Liver (tissue), 9 donors: ENCODE measurements around the gene RGCC. TPM values are rescaled to one million over a fixed set of nuclear protein-coding genes. Genes with fewer than 3 reads are reported as not detected.

Source experiments
- DNase-seq: peaks from one replicate; pipeline ENCODE4 v3.0.0-alpha.2; 2017; ENCODE audit warnings: low spot score
- H3K27ac ChIP-seq, 2 donors: one replicate each; pipeline ENCODE4 v1.7.0; 2013; ENCODE audit warnings: inconsistent platforms in 2 of 2, low read length in 2 of 2, control low read depth in 1 of 2, low read depth in 1 of 2, mild to moderate bottlenecking in 1 of 2
- H3K27me3 ChIP-seq, 4 donors: one replicate each; pipeline versions ENCODE4 v1.6.1 to v1.7.0; 2013; ENCODE audit warnings: low read length in 3 of 4, inconsistent platforms in 1 of 4, mild to moderate bottlenecking in 1 of 4, moderate library complexity in 1 of 4; ENCODE audit not compliant: control insufficient read depth in 4 of 4, insufficient read depth in 4 of 4
- H3K36me3 ChIP-seq, 4 donors: one replicate each; pipeline versions ENCODE4 v1.6.1 to v1.7.0; 2013; ENCODE audit warnings: low read length in 3 of 4, mild to moderate bottlenecking in 3 of 4, low read depth in 1 of 4, moderate library complexity in 1 of 4; ENCODE audit not compliant: control insufficient read depth in 4 of 4, insufficient read depth in 3 of 4
- H3K4me1 ChIP-seq, 4 donors: one replicate each; pipeline versions ENCODE4 v1.6.1 to v1.7.0; 2013; ENCODE audit warnings: low read length in 3 of 4, mild to moderate bottlenecking in 3 of 4, moderate library complexity in 1 of 4; ENCODE audit not compliant: control insufficient read depth in 4 of 4, insufficient read depth in 4 of 4
- H3K4me3 ChIP-seq, 3 donors: one replicate each; pipeline versions ENCODE4 v1.6.1 to v1.7.0; 2013; ENCODE audit warnings: low read length in 3 of 3, control low read depth in 1 of 3, low read depth in 1 of 3, mild to moderate bottlenecking in 1 of 3
- H3K9ac ChIP-seq, 2 donors: one replicate each; pipeline ENCODE4 v1.7.0; 2013; ENCODE audit warnings: low read length in 2 of 2, mild to moderate bottlenecking in 2 of 2, moderate library complexity in 2 of 2, control low read depth in 1 of 2, low read depth in 1 of 2
- H3K9me3 ChIP-seq, 4 donors: one replicate each; pipeline versions ENCODE4 v1.6.1 to v1.7.0; 2013; ENCODE audit warnings: low read length in 3 of 4; ENCODE audit not compliant: control insufficient read depth in 4 of 4
- ATF3 ChIP-seq: IDR thresholded peaks from 2 replicates; pipeline ENCODE4 v1.6.1; 2016; ENCODE audit warnings: antibody characterized with exemption
- EGR1 ChIP-seq, 2 donors: IDR thresholded peaks; 2 replicates each; pipeline ENCODE4 v1.6.1; 2016 to 2018; ENCODE audit warnings: antibody characterized with exemption in 2 of 2, low read depth in 2 of 2
- FOXA1 ChIP-seq: IDR thresholded peaks from 2 replicates; pipeline ENCODE4 v1.6.1; 2016; ENCODE audit warnings: antibody characterized with exemption
- FOXA2 ChIP-seq: IDR thresholded peaks from 2 replicates; pipeline ENCODE4 v1.6.1; 2016; ENCODE audit warnings: antibody characterized with exemption
- GABPA ChIP-seq, 2 donors: IDR thresholded peaks in 1 of 2; conservative IDR thresholded peaks in 1 of 2; 2 replicates each; pipeline ENCODE4 v1.6.1; 2016; ENCODE audit warnings: antibody characterized with exemption in 2 of 2, mild to moderate bottlenecking in 1 of 2, moderate library complexity in 1 of 2
- NR2F2 ChIP-seq: IDR thresholded peaks from 2 replicates; pipeline ENCODE4 v1.6.1; 2016; ENCODE audit warnings: antibody characterized with exemption
- RAD21 ChIP-seq, 2 donors: IDR thresholded peaks; 2 replicates each; pipeline ENCODE4 v1.6.1; 2016; ENCODE audit warnings: antibody characterized with exemption in 2 of 2, mild to moderate bottlenecking in 2 of 2
- REST ChIP-seq: IDR thresholded peaks from 2 replicates; pipeline ENCODE4 v1.6.1; 2016; ENCODE audit warnings: antibody characterized with exemption, mild to moderate bottlenecking
- RXRA ChIP-seq, 2 donors: IDR thresholded peaks; 2 replicates each; pipeline ENCODE4 v1.6.1; 2017 to 2018; ENCODE audit warnings: antibody characterized with exemption in 2 of 2, mild to moderate bottlenecking in 1 of 2
- TAF1 ChIP-seq: conservative IDR thresholded peaks from 2 replicates; pipeline ENCODE4 v1.6.1; 2016; ENCODE audit warnings: antibody characterized with exemption, mild to moderate bottlenecking
- YY1 ChIP-seq: IDR thresholded peaks from 2 replicates; pipeline ENCODE4 v1.6.1; 2016; ENCODE audit warnings: antibody characterized with exemption, mild to moderate bottlenecking
- WGBS: extraction: QIAGEN DNeasy Blood & Tissue Kit; methylation state at CpG from one replicate; pipeline ENCODE4 v1.1.7; 2013; 5-methylcytosine and 5-hydroxymethylcytosine counted together
- polyA plus RNA-seq, 2 donors: library from polyadenylated mRNA; stranded (reverse) in 1 of 2; unstranded in 1 of 2; fragments of 200-250 nt in 1 of 2; fragments of >200 nt in 1 of 2; fragmentation: Nextera tagmentation in 1 of 2; extraction: Ambion mirVana in 1 of 2; gene quantifications; one replicate each; pipeline versions ENCODE4 v1.2.1 to v1.2.3, GENCODE V29; 2013 to 2015
- total RNA-seq, 2 donors: library from RNA; depleted of rRNA; stranded (reverse); fragments of >200 nt; gene quantifications; one replicate each; pipeline ENCODE4 v1.2.3, GENCODE V29; 2014
- donor health status: healthy.
- donor health status: healthy.
- donor health status: healthy.
- donor health status: healthy.
- donor health status: healthy.

The RGCC gene
- total and polyA plus RNA-seq, 4 donors, result 0.59 to 96.7 (median 1.3) TPM

- peak overlapping the region in 1 of 2 donors; percentile 26 for H3K27ac ChIP-seq
- WGBS, result 74% methylated on average over 4 of the region's 4 CpGs
- no peaks in the 10 kb centered on the region for H3K36me3 ChIP-seq
- H3K27me3 ChIP-seq, result no peaks in the 10 kb centered on the region
- H3K9me3 ChIP-seq, result no peaks in the 10 kb centered on the region
- TF ChIP-seq EGR1 (IDR thresholded peaks at IDR 0.05; ENCODE audit: low read depth in 2 of 2) (no peak), FOXA2 (no peak)
- no peak overlapping the region for H3K9ac ChIP-seq
- H3K4me1 ChIP-seq, result no peaks in the 10 kb centered on the region
- no peak for DNase-seq
- H3K4me3 ChIP-seq, result no peak overlapping the region
Measured at GRCh38 chr13:41465241-41465847, 8.0 kb downstream of the RGCC start.

GRCh38 chr13:41465898-41466320 is 8.6 kb downstream of the RGCC start:
- Histone ChIP-seq H3K9me3 (no peaks in the 10 kb centered on the region), H3K27ac (no peak overlapping the region), H3K9ac (no peak overlapping the region), H3K4me1 (no peaks in the 10 kb centered on the region), H3K27me3 (no peaks in the 10 kb centered on the region), H3K4me3 (no peak overlapping the region), H3K36me3 (no peaks in the 10 kb centered on the region)
- WGBS, result 89% methylated on average over 1 of the region's 1 CpG
- DNase-seq, result no peak
- no peak for TF ChIP-seq RXRA (IDR thresholded peaks at IDR 0.05)
- TF ChIP-seq YY1, result no peak
- TF ChIP-seq FOXA1, result no peak
- TF ChIP-seq NR2F2, result no peak
- TF ChIP-seq ATF3, result no peak
- no peak for TF ChIP-seq REST

- Histone ChIP-seq H3K27me3 (no peaks in the 10 kb centered on the region), H3K27ac (no peak overlapping the region), H3K4me3 (no peak overlapping the region), H3K4me1 (no peaks in the 10 kb centered on the region), H3K9ac (no peak overlapping the region), H3K36me3 (no peaks in the 10 kb centered on the region), H3K9me3 (no peaks in the 10 kb centered on the region)
- no peak for TF ChIP-seq RXRA (IDR thresholded peaks at IDR 0.05)
- TF ChIP-seq FOXA1, result no peak
- TF ChIP-seq RAD21 (IDR thresholded peaks at IDR 0.05), result no peak
- TF ChIP-seq GABPA (IDR thresholded peaks at IDR 0.05 in 1 of 2, conservative IDR thresholded peaks at IDR 0.05 in 1 of 2), result no peak
- no peak for TF ChIP-seq YY1
- TF ChIP-seq TAF1, result no peak
- DNase-seq, result no peak
- WGBS, result 56% methylated on average over 2 of the region's 2 CpGs
Measured at GRCh38 chr13:41467425-41467945, 10.1 kb downstream of the RGCC start.
